HT-29 (cell line): Measurements from ENCODE around the gene APOL1. TPM values are rescaled to one million over a fixed set of nuclear protein-coding genes. Genes with fewer than 3 reads are reported as not detected.
"Not testable (repeated sequence)": the region's sequence is repeated elsewhere in the genome, so short reads cannot be mapped to it uniquely, and the experiment has no call there.

Experiments used
- DNase-seq: peaks from one replicate; pipeline ENCODE4 v3.0.0-alpha.2; 2015; ENCODE audit warnings: low spot score
- total RNA-seq: library from RNA; depleted of rRNA; stranded (reverse); fragments of >200 nt; shearing (Covaris generic); gene quantifications from 2 replicates; pipeline ENCODE4 v1.2.3, GENCODE V29; 2014

Gene APOL1
- total RNA-seq, 1 experiment from 2014 or later = 15.2 TPM

DNA sequence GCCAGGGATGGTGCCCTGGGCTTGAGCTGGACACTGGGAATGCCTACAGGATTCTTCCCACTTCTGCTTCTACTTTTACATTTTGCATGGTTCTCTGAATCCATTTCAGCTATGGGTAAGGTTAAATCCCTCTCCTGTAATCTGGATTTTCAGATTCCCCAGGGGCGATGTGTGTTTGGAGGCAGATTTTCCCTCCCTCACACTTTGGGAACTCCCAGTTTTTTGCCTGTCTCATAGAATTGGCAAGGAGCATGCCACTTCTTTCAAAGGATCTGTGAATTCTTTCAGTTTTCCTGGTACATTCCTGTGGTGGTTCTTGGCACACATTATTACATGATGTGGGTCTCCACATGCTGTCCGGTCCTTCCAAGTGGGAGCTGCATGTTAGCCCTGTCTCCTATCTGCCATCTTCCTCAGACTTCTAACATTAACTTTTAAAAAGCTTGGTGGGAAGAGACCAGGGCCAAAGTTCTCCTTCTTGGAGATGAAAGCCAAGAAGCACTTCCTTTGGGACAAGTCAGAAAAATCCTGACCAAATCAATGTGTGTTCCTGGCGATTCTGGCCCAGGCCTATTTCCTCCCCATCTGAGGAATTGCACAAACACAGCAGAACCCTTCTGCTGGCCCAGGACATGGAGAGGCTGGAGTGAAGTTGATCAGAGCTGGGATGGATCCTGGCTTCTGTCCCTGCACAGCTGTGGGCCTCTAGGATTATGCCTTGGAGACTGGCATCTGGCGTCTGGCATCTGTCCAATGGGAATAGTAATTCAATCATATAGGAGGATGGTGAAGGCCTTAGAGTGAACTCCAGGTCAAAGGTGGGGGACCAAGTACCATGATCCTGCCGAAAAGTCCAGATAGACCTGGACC lies 8.2 kb upstream of the APOL1 start:
- DNase-seq = no peak

DNA sequence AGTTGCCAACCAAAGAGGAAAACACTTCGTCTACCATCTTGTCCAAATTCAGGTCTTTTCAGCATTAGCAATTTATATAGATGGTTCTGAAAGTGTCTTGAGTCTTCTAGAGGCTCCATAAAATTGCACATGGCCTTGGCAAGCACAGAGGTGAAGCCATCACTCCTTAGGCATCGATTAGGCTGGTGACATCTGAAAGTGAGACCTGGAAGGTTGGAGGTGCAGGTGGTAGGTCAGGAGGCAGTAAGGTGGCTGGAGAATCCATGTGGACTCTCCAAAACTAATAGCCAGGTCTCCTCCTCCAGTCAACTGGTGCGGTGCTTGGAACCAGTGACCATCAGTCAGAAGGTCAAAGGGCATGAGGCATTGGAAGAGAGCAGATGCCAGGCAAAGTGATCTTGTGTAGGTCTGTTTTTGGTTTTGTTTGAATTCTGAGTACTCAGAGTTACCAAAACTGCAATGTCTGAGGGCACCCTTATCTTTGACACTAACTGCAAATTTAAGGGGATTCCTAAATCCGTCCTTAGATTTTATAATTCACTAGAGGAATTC lies 7.1 kb upstream of the APOL1 start:
- no peak for DNase-seq

DNA sequence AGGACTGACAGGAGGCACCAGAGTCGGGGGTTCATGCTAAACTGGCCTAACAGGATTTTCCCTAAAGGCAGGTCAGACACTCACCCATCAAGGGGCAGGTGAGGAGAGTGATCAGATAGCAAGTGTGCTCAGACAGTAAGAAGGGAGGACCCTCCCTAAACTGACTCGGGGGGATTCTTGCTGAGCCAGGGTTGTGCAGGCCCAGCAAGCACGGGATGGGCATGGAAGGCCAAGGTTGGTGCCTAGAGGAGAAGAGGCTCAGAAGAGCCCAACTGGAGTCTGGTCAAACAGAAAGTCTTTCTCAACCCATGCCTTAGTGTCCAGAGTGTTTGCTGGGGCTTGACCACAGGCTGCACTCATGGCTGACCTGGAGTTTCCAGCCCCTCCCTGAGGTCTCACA lies 6.2 kb upstream of the APOL1 start:
- no peak for DNase-seq

GRCh38 chr22:36247955-36248354 lies 5.0 kb upstream of the APOL1 start:
- DNase-seq = no peak

DNA sequence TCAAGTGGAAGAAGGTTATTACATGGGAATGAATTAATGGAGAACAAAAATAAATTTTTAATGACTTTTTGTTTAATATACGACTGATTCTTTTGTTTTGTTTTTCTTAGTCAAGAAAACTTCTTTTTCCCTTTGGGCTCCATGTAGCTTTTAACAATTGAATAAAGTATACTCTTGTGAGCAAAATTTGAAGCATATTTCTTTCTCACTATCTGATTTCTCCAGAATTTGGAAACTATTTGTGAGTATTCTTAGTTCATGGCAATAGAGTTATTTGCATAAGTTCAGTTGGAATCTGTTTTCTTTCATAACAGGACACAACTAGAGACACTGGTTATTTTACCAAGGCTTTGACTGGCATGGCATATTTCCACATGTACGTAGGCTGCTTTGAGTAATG lies 3.8 kb upstream of the APOL1 start:
- no peak for DNase-seq

- DNase-seq = peak; percentile 22
Observed at GRCh38 chr22:36250292-36250960, 2.5 kb upstream of the APOL1 start.

- not testable (repeated sequence) for DNase-seq
Observed at GRCh38 chr22:36251979-36252608, 839 bp upstream of the APOL1 start.

- peak; percentile 3 for DNase-seq
Observed at GRCh38 chr22:36253523-36254490, 874 bp downstream of the APOL1 start.

GRCh38 chr22:36255572-36255971 lies 2.6 kb downstream of the APOL1 start:
- not testable (repeated sequence) for DNase-seq

GRCh38 chr22:36256478-36256877 lies 3.5 kb downstream of the APOL1 start:
- DNase-seq = no peak

- no peak for DNase-seq
Observed at GRCh38 chr22:36257308-36257707, 4.4 kb downstream of the APOL1 start.

DNA sequence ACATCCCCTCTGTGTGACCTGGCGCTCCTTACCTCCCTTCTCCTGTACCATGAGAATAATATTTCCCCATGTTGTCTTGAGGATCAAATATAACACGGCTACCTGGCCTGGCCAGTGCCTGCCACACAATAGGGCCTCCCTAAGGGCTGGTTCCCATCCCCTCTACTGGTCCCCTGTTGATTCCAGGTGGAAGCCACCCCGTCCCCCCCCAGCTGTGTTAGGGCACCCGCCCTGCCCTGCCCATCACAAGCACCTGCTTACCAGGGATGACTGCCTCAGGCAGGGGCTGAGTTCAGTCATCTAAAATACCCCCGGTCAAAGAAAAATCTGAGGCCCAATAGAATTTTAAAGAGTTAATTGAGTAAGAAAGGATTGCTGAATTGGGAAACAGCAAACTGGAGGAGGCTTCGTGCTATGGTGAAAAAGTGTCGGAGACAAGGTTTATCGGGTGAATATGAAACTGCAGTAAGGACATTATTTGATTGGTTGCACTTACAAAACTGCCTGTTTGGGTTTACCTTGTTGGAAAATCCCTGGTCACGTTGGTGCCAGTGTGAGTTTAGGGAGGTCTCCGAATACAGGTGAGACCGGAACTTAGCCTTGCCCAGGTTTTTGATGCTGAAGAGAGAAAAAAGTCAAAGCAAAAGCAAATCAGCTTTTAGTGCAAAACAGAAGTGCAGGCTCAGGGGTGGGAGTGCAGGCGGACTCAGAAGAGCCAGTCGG lies 5.2 kb downstream of the APOL1 start:
- no peak for DNase-seq

GRCh38 chr22:36258701-36259614 lies 6.0 kb downstream of the APOL1 start:
- DNase-seq = no peak

- no peak for DNase-seq
Observed at GRCh38 chr22:36259615-36260300, 6.8 kb downstream of the APOL1 start.

DNA sequence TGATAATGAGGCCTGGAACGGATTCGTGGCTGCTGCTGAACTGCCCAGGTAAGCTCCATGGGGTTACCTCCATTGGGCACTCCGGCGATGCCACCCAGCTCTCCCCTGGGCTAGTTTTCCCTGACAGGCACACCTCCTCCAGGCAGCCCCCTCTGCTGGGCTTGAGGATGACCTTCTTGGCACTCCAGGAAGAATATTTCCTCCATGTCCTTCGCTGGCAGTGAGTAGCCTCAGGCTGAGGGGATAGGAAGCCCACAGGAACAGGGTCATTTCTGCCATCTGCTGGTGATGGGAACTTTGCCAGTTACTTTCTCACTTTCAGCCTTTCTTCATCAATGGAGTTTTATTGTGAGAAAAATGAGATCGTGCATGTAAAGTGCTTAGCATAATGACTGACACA lies 8.7 kb downstream of the APOL1 start:
- DNase-seq = not testable (repeated sequence)

GRCh38 chr22:36262307-36262706 lies 9.4 kb downstream of the APOL1 start:
- not testable (repeated sequence) for DNase-seq

- DNase-seq = not testable (repeated sequence)
Observed at GRCh38 chr22:36263216-36263673, 10.3 kb downstream of the APOL1 start.

DNA sequence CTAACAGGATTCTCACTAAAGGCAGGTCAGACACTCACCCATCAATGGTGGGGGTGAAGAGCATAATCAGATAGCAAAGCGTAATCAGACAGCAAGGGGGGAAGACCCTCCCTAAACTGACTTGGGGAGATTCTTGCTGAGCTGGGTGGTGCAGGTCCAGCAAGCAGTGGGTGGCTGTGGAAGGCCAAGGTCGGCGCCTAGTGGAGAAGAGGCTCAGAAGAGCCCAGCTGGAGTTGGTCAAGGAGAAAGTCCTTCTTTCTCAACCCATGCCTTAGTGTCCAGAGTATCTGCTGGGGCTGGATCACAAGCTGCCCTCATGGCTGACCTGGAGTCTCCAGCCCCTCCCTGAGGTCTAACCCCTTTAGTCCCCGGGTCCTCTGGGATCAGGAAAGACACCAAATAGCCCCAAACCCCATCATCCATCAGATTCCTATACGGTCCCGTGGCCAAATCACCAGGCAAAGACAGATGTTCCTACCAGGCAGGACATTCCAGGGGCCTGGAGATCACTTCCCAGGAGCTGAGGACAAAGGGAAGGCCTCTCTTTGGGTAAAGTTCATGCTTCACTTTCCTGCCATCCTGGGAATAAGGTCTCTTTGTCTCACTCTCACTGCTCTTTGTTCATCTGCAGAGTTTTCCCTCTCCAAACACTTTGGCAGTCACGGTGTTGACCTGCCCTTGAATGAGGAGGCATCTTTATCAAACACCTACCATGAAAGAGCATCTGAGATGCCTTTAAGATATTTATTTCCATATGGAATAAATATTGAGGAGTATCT lies 11.1 kb downstream of the APOL1 start:
- not testable (repeated sequence) for DNase-seq
